Kasumi-1 (cell line): ENCODE results near the gene NASP.

Experiments used
- DNase-seq, 2 experiments: peaks; one replicate each; lab custom pipeline; 2025; lab: John Stamatoyannopoulos, UW

Gene NASP

GRCh38 chr1:45583666-45584350 lies at the start of gene NASP:
Gene NASP (plus strand): TSS chr1:45584041. CDS start chr1:45584147, 106 bp downstream.
- DNase-seq = peak; percentile 66 to 75

- DNase-seq = no peak
These were observed 47.7 kb upstream of the NASP start for GRCh38 chr1:45535988-45536766.

GRCh38 chr1:45536886-45537285 lies 47.0 kb upstream of the NASP start:
- DNase-seq = no peak

GRCh38 chr1:45541193-45541592 lies 42.6 kb upstream of the NASP start:
- no peak for DNase-seq

- no peak for DNase-seq
These were observed 41.2 kb upstream of the NASP start for GRCh38 chr1:45542591-45542990.

- DNase-seq = peak; percentile 99
These were observed 40.0 kb upstream of the NASP start for GRCh38 chr1:45543581-45544417.

- DNase-seq = no peak
These were observed 39.3 kb upstream of the NASP start for GRCh38 chr1:45544530-45544929.

GRCh38 chr1:45545019-45545493 lies 38.8 kb upstream of the NASP start:
- no peak for DNase-seq

- no peak for DNase-seq
These were observed 38.1 kb upstream of the NASP start for GRCh38 chr1:45545553-45546310.

GRCh38 chr1:45550401-45551351 lies 33.2 kb upstream of the NASP start, which contains the start of gene AKR1A1:
Gene AKR1A1 (plus strand): TSS chr1:45550826. CDS start chr1:45561795, 10,969 bp downstream.
- peak; percentile 86 to 88 for DNase-seq

GRCh38 chr1:45551684-45552083 lies 32.2 kb upstream of the NASP start:
- DNase-seq = no peak

- no peak for DNase-seq
These were observed 31.5 kb upstream of the NASP start for GRCh38 chr1:45552331-45552730.

- no peak for DNase-seq
These were observed 29.6 kb upstream of the NASP start for GRCh38 chr1:45554198-45554597.

GRCh38 chr1:45557422-45557944 lies 26.4 kb upstream of the NASP start:
- no peak for DNase-seq

GRCh38 chr1:45563843-45564242 lies 20.0 kb upstream of the NASP start:
- no peak for DNase-seq

GRCh38 chr1:45566722-45567121 lies 17.1 kb upstream of the NASP start:
- peak; percentile 40 to 55 for DNase-seq

- DNase-seq = no peak
These were observed 15.9 kb upstream of the NASP start for GRCh38 chr1:45567911-45568310.

GRCh38 chr1:45568421-45568820 lies 15.4 kb upstream of the NASP start:
- no peak for DNase-seq

- no peak for DNase-seq
These were observed 14.3 kb upstream of the NASP start for GRCh38 chr1:45569571-45569961.

- peak; percentile 77 for DNase-seq
These were observed 13.8 kb upstream of the NASP start for GRCh38 chr1:45569962-45570581.
